ENCODE measurements around the gene FAM117A.
"Not testable (repeated sequence)": the region's sequence is repeated elsewhere in the genome, so short reads cannot be mapped to it uniquely, and the experiment has no call there.

The FAM117A gene

DNA sequence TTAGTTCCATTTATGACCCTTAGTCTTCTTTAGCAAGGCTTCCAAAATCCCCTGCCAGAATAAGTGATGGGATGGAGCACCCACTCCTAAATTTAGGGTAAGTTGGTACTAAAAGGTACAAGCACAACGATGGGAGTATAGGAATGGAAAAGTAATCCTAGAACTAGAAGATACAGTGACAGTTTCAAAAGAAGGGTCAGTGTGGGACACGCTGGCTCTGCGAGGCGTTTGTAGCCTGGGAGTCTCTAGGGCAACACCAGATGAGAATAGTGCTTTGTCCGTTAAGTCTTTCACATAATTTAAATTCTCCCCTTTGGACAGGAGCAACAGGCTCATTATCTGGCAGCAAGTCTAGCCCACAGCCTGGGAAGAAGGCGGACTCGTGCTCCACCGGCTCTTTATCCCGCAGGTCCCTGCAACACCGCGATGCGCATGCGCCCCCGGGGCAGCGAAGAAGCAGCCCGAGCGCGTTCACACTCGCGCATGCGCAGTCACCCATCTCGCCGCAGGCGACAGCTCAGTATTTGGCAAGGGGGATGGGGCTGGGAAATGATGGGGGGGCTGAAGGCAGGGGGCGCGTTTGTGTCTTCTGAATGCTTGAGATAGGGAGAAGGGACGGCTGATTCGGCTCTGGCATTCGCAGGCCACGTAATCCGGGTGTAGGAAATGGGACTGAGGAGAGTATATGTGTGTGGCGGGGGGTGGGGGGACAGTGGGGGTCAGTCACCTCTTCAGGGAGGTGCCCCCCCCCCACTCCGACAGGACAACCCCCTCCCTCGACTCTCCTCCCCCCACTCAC is 86.6 kb downstream of the FAM117A start:
- Mint-ChIP-seq H3K27me3 (no peaks in the 10 kb centered on the region), H3K27ac (peak overlapping the region; percentile 98), H3K4me3 (peak overlapping the region; percentile 93), H3K36me3 (peaks cover 12% of the 10 kb centered on the region), H3K4me1 (peaks cover 37% of the 10 kb centered on the region), H3K9me3 (no peaks in the 10 kb centered on the region)
- ATAC-seq (ENCODE audit: low read depth) (peak; percentile 42), DNase-seq (ENCODE audit: low spot score in 2 of 2) (peak; percentile 92 to 93)

DNA sequence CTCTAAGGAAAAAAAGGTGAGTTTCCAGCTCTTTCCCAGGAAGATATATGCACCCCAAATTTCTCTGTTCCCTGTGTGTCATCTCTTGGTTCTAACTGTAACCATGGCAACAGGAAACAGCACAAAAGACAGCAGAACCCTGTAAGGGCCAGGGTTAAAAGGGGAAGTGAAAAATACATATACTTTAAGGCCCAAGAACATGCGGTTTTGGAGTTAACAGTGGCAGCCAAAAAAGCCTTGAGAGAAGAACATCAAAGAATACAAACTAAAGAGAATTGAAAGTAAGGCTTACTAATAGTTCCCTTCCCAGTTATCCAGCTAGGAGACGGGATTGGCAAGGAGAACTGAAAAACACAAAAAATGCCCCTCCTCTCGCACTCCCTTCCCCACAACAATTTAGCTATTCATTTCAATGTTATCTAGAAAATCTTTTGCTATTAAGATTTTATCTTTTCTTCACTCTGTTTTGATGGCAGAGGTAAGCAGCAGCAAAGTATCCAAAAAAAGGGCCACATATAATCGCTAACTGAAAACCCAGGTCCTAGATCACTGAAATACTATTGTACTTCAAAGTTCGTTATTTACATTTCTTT is 87.6 kb downstream of the FAM117A start:
- Mint-ChIP-seq H3K4me1 (peaks cover 40% of the 10 kb centered on the region), H3K4me3 (peak overlapping the region; percentile 93), H3K36me3 (peaks cover 12% of the 10 kb centered on the region), H3K27ac (peak overlapping the region; percentile 98), H3K27me3 (no peaks in the 10 kb centered on the region), H3K9me3 (no peaks in the 10 kb centered on the region)
- ATAC-seq (ENCODE audit: low read depth) = peak; percentile 67
- peak; percentile 29 to 76 for DNase-seq (ENCODE audit: low spot score in 2 of 2)

DNA sequence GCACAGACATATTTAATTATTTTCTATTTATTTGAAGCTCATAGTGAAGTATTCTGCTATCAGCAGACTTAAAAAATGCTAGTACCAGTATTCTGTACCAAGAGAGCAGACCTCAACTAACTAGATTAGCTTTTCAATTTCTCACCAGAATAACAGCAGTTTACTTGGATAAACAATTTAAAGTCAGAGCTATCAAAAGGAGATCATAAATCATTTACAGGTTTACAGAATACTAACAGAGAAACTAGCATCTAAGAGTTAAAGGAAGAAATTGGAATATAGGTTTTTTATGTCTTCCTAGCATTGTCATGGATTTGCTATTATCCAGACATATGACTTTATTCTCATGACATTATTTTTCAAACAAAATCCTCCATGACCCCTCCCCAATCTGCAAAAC is 89.4 kb downstream of the FAM117A start:
- peaks cover 12% of the 10 kb centered on the region for H3K36me3 Mint-ChIP-seq
- ATAC-seq (ENCODE audit: low read depth) (no peak), DNase-seq (ENCODE audit: low spot score in 2 of 2) (no peak)
- H3K9me3 Mint-ChIP-seq = no peaks in the 10 kb centered on the region
- peaks cover 40% of the 10 kb centered on the region for H3K4me1 Mint-ChIP-seq
- peak overlapping the region; percentile 98 for H3K27ac Mint-ChIP-seq
- H3K4me3 Mint-ChIP-seq = no peak overlapping the region
- no peaks in the 10 kb centered on the region for H3K27me3 Mint-ChIP-seq

DNA sequence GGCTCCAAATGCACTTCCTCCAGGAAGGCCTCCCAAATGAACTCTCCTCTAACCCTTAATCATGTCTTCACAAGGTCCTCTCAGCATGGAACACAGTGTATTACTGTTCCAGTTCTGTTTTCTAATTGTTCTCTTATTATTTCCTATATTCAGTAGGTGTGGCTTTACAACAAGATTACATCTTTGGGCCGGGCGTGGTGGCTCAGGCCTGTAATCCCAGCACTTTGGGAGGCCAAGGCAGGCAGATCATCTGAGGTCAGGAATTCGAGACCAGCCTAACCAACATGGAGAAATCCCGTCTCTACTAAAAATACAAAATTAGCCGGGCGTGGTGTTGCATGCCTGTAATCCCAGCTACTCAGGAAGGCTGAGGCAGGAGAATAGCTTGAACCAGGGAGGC is 90.3 kb downstream of the FAM117A start:
- not testable (repeated sequence) for H3K4me3 Mint-ChIP-seq; ATAC-seq (ENCODE audit: low read depth); H3K27me3 Mint-ChIP-seq; H3K9me3 Mint-ChIP-seq; DNase-seq (ENCODE audit: low spot score in 2 of 2)
- H3K36me3 Mint-ChIP-seq = peaks cover 12% of the 10 kb centered on the region
- peak overlapping the region; percentile 98 for H3K27ac Mint-ChIP-seq
- peaks cover 40% of the 10 kb centered on the region for H3K4me1 Mint-ChIP-seq

DNA sequence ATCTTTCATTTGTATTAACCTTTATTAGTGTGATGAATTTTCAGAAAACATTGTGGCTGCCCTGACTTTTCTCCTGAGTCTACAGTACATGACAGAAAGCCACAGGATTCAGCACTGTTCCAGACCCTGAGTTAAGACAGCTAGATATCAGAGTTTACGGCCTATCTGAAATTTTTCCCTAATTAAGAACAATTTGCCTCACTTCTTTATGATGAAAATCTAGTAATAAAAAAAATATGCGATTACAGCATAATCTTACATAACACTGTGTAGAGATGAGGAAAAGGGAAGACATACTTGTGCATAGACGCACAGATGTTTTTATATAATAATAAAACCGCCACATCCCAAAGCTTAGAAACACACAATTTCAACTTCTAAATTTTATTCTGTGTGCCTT is 93.3 kb downstream of the FAM117A start:
- Mint-ChIP-seq H3K9me3 (no peaks in the 10 kb centered on the region), H3K27ac (peak overlapping the region; percentile 75), H3K27me3 (no peaks in the 10 kb centered on the region), H3K36me3 (peaks cover 14% of the 10 kb centered on the region), H3K4me1 (peaks cover 25% of the 10 kb centered on the region), H3K4me3 (no peak overlapping the region)
- no peak for DNase-seq (ENCODE audit: low spot score in 2 of 2)
- no peak for ATAC-seq (ENCODE audit: low read depth)

DNA sequence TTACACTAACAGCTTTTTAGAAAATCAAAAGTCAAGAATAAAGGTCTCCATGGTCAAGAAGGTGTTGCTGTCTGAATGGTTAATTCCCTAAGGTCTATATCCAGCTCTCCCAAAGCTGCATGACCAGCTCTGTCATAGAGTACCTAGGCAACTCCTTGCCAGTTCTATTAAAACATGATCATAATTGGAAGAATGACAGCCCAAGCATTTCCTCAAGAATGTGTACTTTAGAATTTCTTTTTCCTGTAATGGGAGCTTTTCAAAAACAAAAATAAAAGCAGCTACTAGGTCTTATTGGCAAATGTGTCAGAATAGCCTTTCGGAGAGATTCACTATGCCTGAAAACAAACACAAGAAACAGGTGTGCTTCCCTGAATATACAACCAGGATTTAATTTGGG is 93.9 kb downstream of the FAM117A start:
- ATAC-seq (ENCODE audit: low read depth) (no peak), DNase-seq (ENCODE audit: low spot score in 2 of 2) (no peak)
- H3K4me1 Mint-ChIP-seq = peaks cover 21% of the 10 kb centered on the region
- no peak overlapping the region for H3K4me3 Mint-ChIP-seq
- peak overlapping the region; percentile 75 for H3K27ac Mint-ChIP-seq
- peaks cover 10% of the 10 kb centered on the region for H3K36me3 Mint-ChIP-seq
- H3K27me3 Mint-ChIP-seq = no peaks in the 10 kb centered on the region
- H3K9me3 Mint-ChIP-seq = no peaks in the 10 kb centered on the region

DNA sequence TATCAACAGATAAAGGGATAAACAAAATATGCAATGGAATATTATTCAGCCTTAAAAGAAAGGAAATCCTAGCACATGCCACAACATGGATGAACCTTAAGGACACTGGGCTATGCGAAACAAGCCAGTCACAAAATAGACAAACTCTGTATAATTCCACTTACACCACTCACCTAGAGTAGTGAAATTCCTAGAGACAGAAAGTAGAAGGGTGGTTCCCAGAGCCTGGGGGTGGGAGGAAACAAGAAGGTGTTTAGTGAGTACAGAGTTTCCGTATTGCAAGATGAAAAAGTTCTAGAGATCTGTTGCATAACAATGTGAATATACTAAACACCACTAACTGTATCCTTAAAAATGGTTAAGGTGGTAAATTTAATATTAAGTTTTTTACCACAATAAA is 96.1 kb downstream of the FAM117A start:
- H3K4me3 Mint-ChIP-seq = no peak overlapping the region
- peaks cover 19% of the 10 kb centered on the region for H3K4me1 Mint-ChIP-seq
- H3K36me3 Mint-ChIP-seq = peaks cover 5% of the 10 kb centered on the region
- H3K27ac Mint-ChIP-seq = no peak overlapping the region
- DNase-seq (ENCODE audit: low spot score in 2 of 2) (no peak), ATAC-seq (ENCODE audit: low read depth) (no peak)
- no peaks in the 10 kb centered on the region for H3K9me3 Mint-ChIP-seq
- no peaks in the 10 kb centered on the region for H3K27me3 Mint-ChIP-seq

DNA sequence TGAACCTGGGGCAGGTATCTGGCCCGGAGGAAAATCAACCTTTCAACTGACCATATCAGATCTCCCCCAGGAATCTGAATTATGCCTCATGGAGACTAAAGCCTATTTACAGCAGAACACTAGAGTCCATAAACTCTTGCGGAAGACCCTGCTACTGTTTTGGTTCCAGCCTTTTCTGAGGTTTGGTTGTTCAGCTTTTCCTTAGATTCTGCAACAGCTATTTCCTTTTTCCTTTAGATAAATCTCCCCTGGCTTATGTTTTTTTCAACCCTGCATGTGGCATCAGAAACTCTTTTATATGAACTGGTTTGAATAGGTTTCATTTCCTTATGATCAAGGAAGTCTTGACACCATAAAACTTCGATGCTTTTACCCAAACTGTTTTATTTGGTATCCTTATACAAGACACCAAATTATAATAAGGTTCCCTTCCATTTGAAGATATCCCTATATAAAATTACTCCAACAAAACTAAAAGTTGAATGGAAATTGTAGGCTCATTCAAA is 99.2 kb downstream of the FAM117A start:
- Mint-ChIP-seq H3K9me3 (no peaks in the 10 kb centered on the region), H3K27ac (peak overlapping the region; percentile 10), H3K4me1 (peaks cover 24% of the 10 kb centered on the region), H3K4me3 (no peak overlapping the region), H3K36me3 (peaks cover 13% of the 10 kb centered on the region), H3K27me3 (no peaks in the 10 kb centered on the region)
- no peak for ATAC-seq (ENCODE audit: low read depth)
- no peak for DNase-seq (ENCODE audit: low spot score in 2 of 2)

Measured in memory B cell (primary cell).